ENCODE measurements around the gene TBXAS1. TPM values are rescaled to one million over a fixed set of nuclear protein-coding genes. Genes with fewer than 3 reads are reported as not detected.
A peak's percentile ranks its signal among the peaks of the same experiment; 100 is the strongest.

The TBXAS1 gene
- total and polyA plus RNA-seq, 2 donors (not counting 3 experiments of a cell fraction or from before 2014, with no cell fraction given): 2.1 to 4.3 TPM

DNA sequence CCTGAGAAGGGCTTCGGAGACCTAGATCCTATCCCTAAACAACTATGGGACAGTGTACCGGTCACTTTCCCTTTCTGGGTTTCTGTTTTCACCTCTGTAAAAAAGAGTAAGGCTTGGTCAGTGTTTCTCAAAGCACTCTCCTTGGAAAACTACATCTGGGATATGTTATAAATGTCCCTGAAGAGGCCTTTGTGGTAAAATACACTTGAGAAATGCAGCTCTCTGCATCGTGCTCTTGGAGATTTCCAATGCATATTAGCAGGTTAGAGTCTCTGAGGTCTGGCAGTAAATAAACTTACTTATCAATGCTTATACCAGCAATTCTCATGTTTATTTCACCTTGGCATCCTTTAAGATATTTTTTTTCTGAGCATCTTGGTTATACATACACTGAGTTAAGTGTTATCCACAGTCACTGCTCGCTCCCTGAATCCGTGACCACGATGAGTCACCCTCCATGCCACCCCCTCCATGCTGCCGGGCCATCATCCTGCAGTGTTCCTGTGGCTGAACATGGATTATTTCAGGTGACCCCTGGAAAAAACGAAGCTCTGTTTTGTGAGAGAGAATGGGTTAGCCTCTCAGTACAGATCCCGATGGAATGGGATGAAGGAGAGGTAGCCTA lies 3.3 kb upstream of the TBXAS1 start:
- intact Hi-C loops (cut with micrococcal nuclease) (loop anchor here (2.0 kb wide), 1 partner anchor 179 kb away; no protein-coding TSS in a partner anchor), dilution Hi-C loops (cut with MboI; ENCODE audit: extremely low pct_ligation_motif_present, low sequenced_read_pairs) (no loop called here)
- Histone ChIP-seq H3K4me2 (ENCODE audit: insufficient read depth, low read length) (no peak overlapping the region), H3K4me3 (replicated peaks in 1 of 3; ENCODE audit: insufficient read depth in 1 of 3, low read depth in 1 of 3, low read length in 3 of 3) (no peak overlapping the region), H3K4me1 (ENCODE audit: control insufficient read depth, extremely low read depth, insufficient read depth, low read length) (peaks cover 12% of the 10 kb centered on the region), H2AFZ (ENCODE audit: low read depth, low read length) (no peak overlapping the region), H3K9me3 (replicated peaks; ENCODE audit: control insufficient read depth, insufficient read depth, low read length) (no peaks in the 10 kb centered on the region), H3K36me3 (ENCODE audit: control insufficient read depth in 2 of 2, extremely low read depth in 1 of 2, insufficient read depth in 2 of 2, low read length in 2 of 2) (no peaks in the 10 kb centered on the region), H3K27me3 (ENCODE audit: control insufficient read depth in 2 of 2, insufficient read depth in 2 of 2, low read length in 2 of 2) (peaks cover 6 to 19% of the 10 kb centered on the region in 2 experiments), H3K9me1 (replicated peaks; ENCODE audit: control insufficient read depth, extremely low read depth, insufficient read depth, low read length) (no peaks in the 10 kb centered on the region), H3K27ac (ENCODE audit: insufficient read depth, low read depth, low read length) (no peak overlapping the region), H3K79me2 (ENCODE audit: control insufficient read depth, insufficient read depth, low read length) (no peaks in the 10 kb centered on the region), H4K20me1 (replicated peaks; ENCODE audit: control insufficient read depth, extremely low read depth, insufficient read depth, low read length) (no peaks in the 10 kb centered on the region), H3K9ac (replicated peaks; ENCODE audit: extremely low read depth, insufficient read depth, low read length) (no peak overlapping the region)
- ChIA-PET CTCF (interaction anchor here (1.0 kb wide), 1 partner anchor 180 kb away, joined by 3 read pairs; no protein-coding TSS in a partner anchor), POLR2A (no interaction called here)
- no TSS peak for BruUV-seq (replicated peaks)
- DNase-seq (ENCODE audit: low read depth, low spot score): no peak
- TF ChIP-seq FOS (IDR thresholded peaks at IDR 0.05; ENCODE audit: borderline replicate concordance, insufficient read depth, low read length) (no peak), MAX (IDR thresholded peaks at IDR 0.05; ENCODE audit: insufficient read depth, insufficient read length) (no peak), CTCF (IDR thresholded peaks at IDR 0.05; ENCODE audit: extremely low read depth in 1 of 2, insufficient read depth in 1 of 2, low read depth in 1 of 2, low read length in 2 of 2) (no peak), POLR2A (IDR thresholded peaks at IDR 0.05; ENCODE audit: low read depth, low read length) (no peak), POLR2AphosphoS5 (IDR thresholded peaks at IDR 0.05; ENCODE audit: insufficient read depth, low read depth, low read length) (no peak), MYC (IDR thresholded peaks at IDR 0.05; ENCODE audit: low read depth, low read length) (no peak), JUN (IDR thresholded peaks at IDR 0.05; ENCODE audit: borderline replicate concordance, insufficient read depth, insufficient read length, low read depth) (peak; percentile 28)
- FAIRE-seq: peak; percentile 57
